Coronary artery (tissue), 2 donors: Measurements from ENCODE around the gene AZIN2.
"Not testable (repeated sequence)": the region's sequence is repeated elsewhere in the genome, so short reads cannot be mapped to it uniquely, and the experiment has no call there.

Source experiments
- DNase-seq: peaks from one replicate; pipeline ENCODE4 v3.0.0-alpha.2; 2017; ENCODE audit warnings: low spot score
- H3K27ac ChIP-seq, 2 donors: fragments of 200-600 bp; sonication (generic); one replicate each; pipeline ENCODE4 v1.5.1; 2016 to 2019
- H3K4me3 ChIP-seq: fragments of 200-600 bp; sonication (generic); 2 replicates; pipeline ENCODE4 v1.5.1; 2016; ENCODE audit warnings: mild to moderate bottlenecking, moderate library complexity
- TF ChIP-seq, protein P1 (sequence below): fragments of 200-600 bp; sonication (generic); IDR thresholded peaks from one replicate; pipeline ENCODE4 v1.5.1; 2019; ENCODE audit warnings: antibody characterized with exemption

AZIN2 gene

GRCh38 chr1:33094971-33095604 lies 14.1 kb downstream of the AZIN2 start:
- TF ChIP-seq, protein P1, sequence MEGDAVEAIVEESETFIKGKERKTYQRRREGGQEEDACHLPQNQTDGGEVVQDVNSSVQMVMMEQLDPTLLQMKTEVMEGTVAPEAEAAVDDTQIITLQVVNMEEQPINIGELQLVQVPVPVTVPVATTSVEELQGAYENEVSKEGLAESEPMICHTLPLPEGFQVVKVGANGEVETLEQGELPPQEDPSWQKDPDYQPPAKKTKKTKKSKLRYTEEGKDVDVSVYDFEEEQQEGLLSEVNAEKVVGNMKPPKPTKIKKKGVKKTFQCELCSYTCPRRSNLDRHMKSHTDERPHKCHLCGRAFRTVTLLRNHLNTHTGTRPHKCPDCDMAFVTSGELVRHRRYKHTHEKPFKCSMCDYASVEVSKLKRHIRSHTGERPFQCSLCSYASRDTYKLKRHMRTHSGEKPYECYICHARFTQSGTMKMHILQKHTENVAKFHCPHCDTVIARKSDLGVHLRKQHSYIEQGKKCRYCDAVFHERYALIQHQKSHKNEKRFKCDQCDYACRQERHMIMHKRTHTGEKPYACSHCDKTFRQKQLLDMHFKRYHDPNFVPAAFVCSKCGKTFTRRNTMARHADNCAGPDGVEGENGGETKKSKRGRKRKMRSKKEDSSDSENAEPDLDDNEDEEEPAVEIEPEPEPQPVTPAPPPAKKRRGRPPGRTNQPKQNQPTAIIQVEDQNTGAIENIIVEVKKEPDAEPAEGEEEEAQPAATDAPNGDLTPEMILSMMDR, result peak; percentile 94
- DNase-seq, result no peak
- H3K27ac ChIP-seq, result no peak overlapping the region
- no peak overlapping the region for H3K4me3 ChIP-seq

DNA sequence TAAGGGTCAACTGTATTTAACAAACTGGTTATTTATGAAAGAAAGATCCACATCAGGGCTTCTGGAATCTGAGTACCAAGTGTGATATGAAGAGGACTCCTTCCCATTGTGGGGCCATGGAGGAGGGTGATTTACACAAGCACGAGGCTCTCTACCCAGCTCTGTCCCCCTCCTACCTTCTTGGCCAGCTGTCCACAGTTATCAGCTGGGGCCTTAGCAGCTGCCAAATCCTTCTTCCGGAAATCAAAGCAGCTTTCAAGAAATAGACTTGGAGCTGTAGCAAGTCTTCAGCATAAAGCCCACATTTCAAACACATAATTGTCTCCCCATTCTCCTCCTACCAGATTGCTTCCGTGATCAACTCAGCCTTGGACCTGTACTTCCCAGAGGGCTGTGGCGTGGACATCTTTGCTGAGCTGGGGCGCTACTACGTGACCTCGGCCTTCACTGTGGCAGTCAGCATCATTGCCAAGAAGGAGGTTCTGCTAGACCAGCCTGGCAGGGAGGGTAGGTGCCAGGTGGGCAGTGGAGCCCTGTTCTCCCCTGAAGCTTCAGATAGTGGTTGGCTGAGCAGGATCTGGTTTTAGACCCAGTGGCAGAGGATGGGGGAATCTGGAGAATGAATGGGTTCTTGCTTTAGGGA lies 15.5 kb downstream of the AZIN2 start:
- DNase-seq, result no peak
- no peak overlapping the region for H3K4me3 ChIP-seq
- H3K27ac ChIP-seq, result peak overlapping the region in 1 of 2 donors; percentile 21
- TF ChIP-seq, protein P1, result no peak

GRCh38 chr1:33097137-33097611 lies 16.2 kb downstream of the AZIN2 start:
- no peak overlapping the region for H3K27ac ChIP-seq
- H3K4me3 ChIP-seq, result no peak overlapping the region
- DNase-seq, result no peak

DNA sequence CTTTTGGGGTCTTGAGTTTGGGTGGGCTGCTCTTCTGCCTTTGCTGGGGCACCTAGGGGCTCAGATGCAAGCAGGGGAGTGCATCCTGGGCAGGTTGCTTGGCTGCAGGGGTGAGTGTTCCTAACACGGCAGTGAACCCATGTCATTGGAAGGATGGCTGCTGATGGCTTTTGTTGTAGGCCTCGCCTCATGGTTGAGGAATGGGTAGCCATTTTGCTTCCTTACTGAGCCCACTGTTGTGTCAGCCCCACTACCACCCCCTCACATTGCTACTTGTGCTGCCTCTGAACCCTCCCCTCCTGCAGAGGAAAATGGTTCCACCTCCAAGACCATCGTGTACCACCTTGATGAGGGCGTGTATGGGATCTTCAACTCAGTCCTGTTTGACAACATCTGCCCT lies 16.8 kb downstream of the AZIN2 start:
- no peak overlapping the region for H3K27ac ChIP-seq
- TF ChIP-seq, protein P1, result no peak
- H3K4me3 ChIP-seq, result no peak overlapping the region
- DNase-seq, result no peak

More at GRCh38 chr1:33097137-33097611, 16.2 kb downstream of the AZIN2 start:
- TF ChIP-seq, protein P1, result no peak

DNA sequence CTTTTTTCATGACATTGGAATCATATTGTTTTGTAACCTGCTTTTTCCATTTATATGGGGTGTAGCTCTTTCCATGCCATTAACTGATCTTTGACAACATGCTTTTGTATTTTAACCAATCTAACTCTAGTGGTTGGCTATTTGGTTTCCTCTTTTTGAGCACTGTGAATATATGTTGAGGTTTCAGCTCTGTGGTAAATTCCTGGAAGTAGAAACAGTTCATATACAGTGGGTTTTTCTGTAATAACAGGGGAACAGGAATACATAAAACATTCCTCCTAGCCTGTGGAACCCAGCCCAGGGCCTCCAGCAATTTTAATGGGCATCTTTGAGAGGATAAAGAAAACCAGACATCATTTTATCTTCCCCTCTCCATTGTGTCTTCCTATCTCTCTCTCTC lies 17.4 kb downstream of the AZIN2 start:
- H3K27ac ChIP-seq, result peak overlapping the region in 1 of 2 donors; percentile 42
- H3K4me3 ChIP-seq, result no peak overlapping the region
- DNase-seq, result no peak
- TF ChIP-seq, protein P1, result no peak

DNA sequence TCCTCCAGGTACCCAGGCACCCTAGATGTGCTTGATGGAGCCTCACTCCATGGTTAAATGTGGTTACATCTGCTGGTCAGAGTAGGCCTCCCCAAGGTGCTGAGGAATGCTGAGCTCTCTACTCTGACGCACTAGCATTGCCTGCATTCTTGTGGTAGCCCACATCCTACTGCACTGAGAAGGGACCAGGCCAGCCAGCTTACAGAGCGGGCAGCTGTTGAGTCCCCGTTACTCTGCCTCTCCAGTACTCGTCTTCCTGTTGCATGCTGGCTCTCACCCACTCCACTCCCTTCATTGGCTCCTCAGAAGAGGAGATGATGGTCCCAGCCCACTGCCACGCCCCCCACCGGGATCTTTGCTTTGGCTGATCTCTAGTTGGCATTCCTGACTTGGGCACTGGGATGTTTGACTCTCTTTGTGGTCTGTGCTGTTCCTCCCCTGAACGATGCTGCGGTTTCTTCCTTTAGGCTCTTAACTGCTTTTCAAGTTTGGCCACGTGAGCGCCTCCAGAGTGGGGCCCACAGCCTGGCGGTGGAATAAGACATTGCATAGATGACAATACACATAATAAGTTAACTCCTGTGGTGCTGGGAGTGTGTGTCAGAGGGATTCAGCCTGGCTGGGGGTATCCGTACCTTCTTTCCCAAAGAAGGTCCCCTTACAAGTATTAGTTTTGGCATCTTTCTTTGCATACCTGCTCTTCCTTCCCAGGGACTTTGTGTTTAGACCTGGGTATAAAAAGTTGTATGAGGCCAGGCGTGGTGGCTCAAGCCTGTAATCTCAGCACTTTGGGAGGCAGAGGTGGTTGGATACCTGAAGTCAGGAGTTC lies 18.6 kb downstream of the AZIN2 start:
- Histone ChIP-seq H3K4me3 (no peak overlapping the region), H3K27ac (peak overlapping the region in 1 of 2 donors; percentile 69)
- TF ChIP-seq, protein P1, result no peak
- DNase-seq, result peak; percentile 85

GRCh38 chr1:33100119-33100415 lies 19.1 kb downstream of the AZIN2 start:
- DNase-seq, H3K4me3 ChIP-seq: not testable (repeated sequence)
- peak overlapping the region in 1 of 2 donors; percentile 69 for H3K27ac ChIP-seq
